ENCODE measurements around the gene HOXA6.

Gene HOXA6

GRCh38 chr7:27189997-27190748 lies 42.6 kb upstream of the HOXA6 start:
- Histone ChIP-seq H3K9me3 (no peaks in the 10 kb centered on the region; the same call in 1 of the 2 replicates), H3K36me3 (no peaks in the 10 kb centered on the region), H4K20me1 (peaks cover 100% of the 10 kb centered on the region), H3K4me1 (no peaks in the 10 kb centered on the region), H3K4me3 (no peak overlapping the region), H3K27me3 (peaks cover 100% of the 10 kb centered on the region), H3K4me2 (no peak overlapping the region), H3K9ac (no peak overlapping the region), H3K27ac (no peak overlapping the region)
- no peak for TF ChIP-seq Cebpa-rat (IDR thresholded peaks at IDR 0.05)

GRCh38 chr7:27189295-27189996 lies 41.9 kb upstream of the HOXA6 start:
- Histone ChIP-seq H3K4me3 (no peak overlapping the region), H3K9ac (no peak overlapping the region), H3K4me1 (no peaks in the 10 kb centered on the region), H3K27me3 (peaks cover 100% of the 10 kb centered on the region), H3K4me2 (no peak overlapping the region), H3K9me3 (no peaks in the 10 kb centered on the region; the same call in 1 of the 2 replicates), H3K27ac (no peak overlapping the region), H3K36me3 (no peaks in the 10 kb centered on the region), H4K20me1 (peaks cover 100% of the 10 kb centered on the region)
- no peak for TF ChIP-seq Cebpa-rat (IDR thresholded peaks at IDR 0.05)

- H4K20me1 ChIP-seq, result peaks cover 100% of the 10 kb centered on the region
- H3K27me3 ChIP-seq, result peaks cover 100% of the 10 kb centered on the region
- no peak overlapping the region for H3K9ac ChIP-seq
- TF ChIP-seq Cebpa-rat (IDR thresholded peaks at IDR 0.05), result no peak
- no peaks in the 10 kb centered on the region; the same call in 1 of the 2 replicates for H3K9me3 ChIP-seq
- H3K36me3 ChIP-seq, result no peaks in the 10 kb centered on the region
- no peak overlapping the region for H3K27ac ChIP-seq
- no peak overlapping the region for H3K4me2 ChIP-seq
- no peaks in the 10 kb centered on the region for H3K4me1 ChIP-seq
- no peak overlapping the region for H3K4me3 ChIP-seq
These were observed 41.1 kb upstream of the HOXA6 start for GRCh38 chr7:27188386-27189294.

- H3K4me3 ChIP-seq, result no peak overlapping the region
These were observed 40.2 kb upstream of the HOXA6 start for GRCh38 chr7:27187475-27188385.

GRCh38 chr7:27186668-27187474 lies 39.3 kb upstream of the HOXA6 start:
- H3K9ac ChIP-seq, result no peak overlapping the region
- no peaks in the 10 kb centered on the region for H3K36me3 ChIP-seq
- TF ChIP-seq Cebpa-rat (IDR thresholded peaks at IDR 0.05), result no peak
- H3K9me3 ChIP-seq, result no peaks in the 10 kb centered on the region; the same call in 1 of the 2 replicates
- peaks cover 100% of the 10 kb centered on the region for H4K20me1 ChIP-seq
- H3K4me1 ChIP-seq, result no peaks in the 10 kb centered on the region
- no peak overlapping the region for H3K27ac ChIP-seq
- H3K4me3 ChIP-seq, result no peak overlapping the region
- no peak overlapping the region for H3K4me2 ChIP-seq
- H3K27me3 ChIP-seq, result peaks cover 100% of the 10 kb centered on the region

More at GRCh38 chr7:27187475-27188385, 40.2 kb upstream of the HOXA6 start:
- no peak overlapping the region for H3K9ac ChIP-seq
- no peak overlapping the region for H3K27ac ChIP-seq
- H3K27me3 ChIP-seq, result peaks cover 100% of the 10 kb centered on the region
- H3K36me3 ChIP-seq, result no peaks in the 10 kb centered on the region
- TF ChIP-seq Cebpa-rat (IDR thresholded peaks at IDR 0.05), result no peak
- no peaks in the 10 kb centered on the region for H3K4me1 ChIP-seq
- H3K9me3 ChIP-seq, result no peaks in the 10 kb centered on the region; the same call in 1 of the 2 replicates
- H3K4me2 ChIP-seq, result no peak overlapping the region
- peaks cover 100% of the 10 kb centered on the region for H4K20me1 ChIP-seq

GRCh38 chr7:27185854-27186667 lies 38.5 kb upstream of the HOXA6 start:
- Histone ChIP-seq H3K27me3 (peaks cover 100% of the 10 kb centered on the region), H4K20me1 (peaks cover 98% of the 10 kb centered on the region), H3K36me3 (no peaks in the 10 kb centered on the region), H3K27ac (no peak overlapping the region), H3K4me1 (no peaks in the 10 kb centered on the region), H3K9me3 (no peaks in the 10 kb centered on the region; the same call in 1 of the 2 replicates), H3K4me3 (no peak overlapping the region), H3K4me2 (no peak overlapping the region), H3K9ac (no peak overlapping the region)
- no peak for TF ChIP-seq Cebpa-rat (IDR thresholded peaks at IDR 0.05)

GRCh38 chr7:27185013-27185853 lies 37.7 kb upstream of the HOXA6 start, which contains the start of gene HOXA11:
Gene HOXA11, minus strand, starts transcription at chr7:27185232. Its CDS starts 88 bp downstream, at chr7:27185144.
- peaks cover 98% of the 10 kb centered on the region for H4K20me1 ChIP-seq
- H3K9me3 ChIP-seq, result peaks cover 5% of the 10 kb centered on the region; the same call in 1 of the 2 replicates
- no peak within 1 kb of the TSS for H3K4me2 ChIP-seq
- H3K4me3 ChIP-seq, result 0 out of 2 replicates have a peak within 1 kb of the TSS, but pooled peaks have one; percentile 23
- no peaks in the 10 kb centered on the region for H3K36me3 ChIP-seq
- no peak within 1 kb of the TSS for H3K9ac ChIP-seq
- H3K27me3 ChIP-seq, result peaks cover 100% of the 10 kb centered on the region
- H3K4me1 ChIP-seq, result no peaks in the 10 kb centered on the region
- H3K27ac ChIP-seq, result no peak within 1 kb of the TSS
- no peak for TF ChIP-seq Cebpa-rat (IDR thresholded peaks at IDR 0.05)

All from BLaER1 (cell line).